Muscle layer of colon (tissue), 2 donors: ENCODE results near the gene PFN2.
"Not testable (repeated sequence)": the region's sequence is repeated elsewhere in the genome, so short reads cannot be mapped to it uniquely, and the experiment has no call there.

Experiments
- H3K27ac ChIP-seq: one replicate; pipeline ENCODE4 v1.7.0; 2013; ENCODE audit warnings: low read depth, mild to moderate bottlenecking, low read length, moderate library complexity
- H3K27me3 ChIP-seq, 2 donors: one replicate each; pipeline ENCODE4 v1.7.0; 2013; ENCODE audit warnings: low read length in 2 of 2, mild to moderate bottlenecking in 2 of 2; ENCODE audit not compliant: insufficient read depth in 2 of 2, control insufficient read depth in 1 of 2
- H3K36me3 ChIP-seq: one replicate; pipeline ENCODE4 v1.7.0; 2013; ENCODE audit warnings: mild to moderate bottlenecking, low read length; ENCODE audit not compliant: insufficient read depth
- H3K4me1 ChIP-seq: one replicate; pipeline ENCODE4 v1.7.0; 2013; ENCODE audit warnings: mild to moderate bottlenecking, low read length; ENCODE audit not compliant: insufficient read depth
- H3K4me3 ChIP-seq, 2 donors: one replicate each; pipeline ENCODE4 v1.7.0; 2013; ENCODE audit warnings: low read length in 2 of 2, low read depth in 1 of 2, mild to moderate bottlenecking in 1 of 2, moderate library complexity in 1 of 2
- H3K9ac ChIP-seq: one replicate; pipeline ENCODE4 v1.7.0; 2013; ENCODE audit warnings: low read length
- H3K9me3 ChIP-seq: one replicate; pipeline ENCODE4 v1.7.0; 2013; ENCODE audit warnings: mild to moderate bottlenecking, low read length
- donor health status: abdominal sarcoma.
- donor health status: Adenocarcinoma of cecum.

PFN2 gene

GRCh38 chr3:149965278-149965677 is 5.4 kb downstream of the PFN2 start:
- Histone ChIP-seq H3K27ac (no peak overlapping the region), H3K4me1 (peaks cover 46% of the 10 kb centered on the region), H3K36me3 (peaks cover 18% of the 10 kb centered on the region), H3K9me3 (no peaks in the 10 kb centered on the region), H3K27me3 (no peaks in the 10 kb centered on the region), H3K9ac (no peak overlapping the region), H3K4me3 (no peak overlapping the region)

GRCh38 chr3:149964291-149964690 is 6.4 kb downstream of the PFN2 start:
- Histone ChIP-seq H3K27ac (no peak overlapping the region), H3K9ac (no peak overlapping the region), H3K4me1 (peaks cover 40% of the 10 kb centered on the region), H3K36me3 (peaks cover 18% of the 10 kb centered on the region), H3K4me3 (no peak overlapping the region), H3K9me3 (no peaks in the 10 kb centered on the region), H3K27me3 (no peaks in the 10 kb centered on the region)

GRCh38 chr3:149963485-149963884 is 7.2 kb downstream of the PFN2 start:
- H3K4me1 ChIP-seq: peaks cover 33% of the 10 kb centered on the region
- no peaks in the 10 kb centered on the region for H3K9me3 ChIP-seq
- no peak overlapping the region for H3K4me3 ChIP-seq
- H3K27ac ChIP-seq: no peak overlapping the region
- H3K27me3 ChIP-seq: no peaks in the 10 kb centered on the region
- no peak overlapping the region for H3K9ac ChIP-seq
- peaks cover 18% of the 10 kb centered on the region for H3K36me3 ChIP-seq

GRCh38 chr3:149959443-149959842 is 11.3 kb downstream of the PFN2 start:
- Histone ChIP-seq H3K9ac (no peak overlapping the region), H3K4me3 (no peak overlapping the region), H3K27ac (no peak overlapping the region), H3K4me1 (peaks cover 12% of the 10 kb centered on the region), H3K9me3 (no peaks in the 10 kb centered on the region), H3K27me3 (no peaks in the 10 kb centered on the region), H3K36me3 (peaks cover 10% of the 10 kb centered on the region)

GRCh38 chr3:149958171-149958796 is 12.4 kb downstream of the PFN2 start:
- Histone ChIP-seq H3K4me3 (no peak overlapping the region), H3K9me3 (no peaks in the 10 kb centered on the region), H3K27ac (no peak overlapping the region), H3K4me1 (peaks cover 6% of the 10 kb centered on the region), H3K27me3 (no peaks in the 10 kb centered on the region), H3K36me3 (peaks cover 7% of the 10 kb centered on the region), H3K9ac (no peak overlapping the region)

GRCh38 chr3:149957361-149958125 is 13.2 kb downstream of the PFN2 start:
- H3K9me3 ChIP-seq: no peaks in the 10 kb centered on the region
- H3K27me3 ChIP-seq: no peaks in the 10 kb centered on the region
- no peak overlapping the region for H3K27ac ChIP-seq
- H3K4me3 ChIP-seq: no peak overlapping the region
- H3K36me3 ChIP-seq: peaks cover 7% of the 10 kb centered on the region
- H3K4me1 ChIP-seq: peaks cover 6% of the 10 kb centered on the region
- H3K9ac ChIP-seq: no peak overlapping the region

- Histone ChIP-seq H3K9me3 (no peaks in the 10 kb centered on the region), H3K4me3 (no peak overlapping the region), H3K27ac (no peak overlapping the region), H3K9ac (no peak overlapping the region), H3K36me3 (peaks cover 4% of the 10 kb centered on the region), H3K4me1 (peaks cover 6% of the 10 kb centered on the region), H3K27me3 (no peaks in the 10 kb centered on the region)
Observed at GRCh38 chr3:149955449-149955848, 15.2 kb downstream of the PFN2 start.

- Histone ChIP-seq H3K9ac (no peak overlapping the region), H3K4me3 (no peak overlapping the region), H3K27me3 (no peaks in the 10 kb centered on the region), H3K4me1 (peaks cover 6% of the 10 kb centered on the region), H3K36me3 (peaks cover 5% of the 10 kb centered on the region), H3K27ac (no peak overlapping the region), H3K9me3 (no peaks in the 10 kb centered on the region)
Observed at GRCh38 chr3:149954812-149955211, 15.9 kb downstream of the PFN2 start.

GRCh38 chr3:149949181-149949580 is 21.5 kb downstream of the PFN2 start:
- H3K4me3 ChIP-seq: no peak overlapping the region
- H3K4me1 ChIP-seq: peaks cover 3% of the 10 kb centered on the region
- no peak overlapping the region for H3K9ac ChIP-seq
- H3K36me3 ChIP-seq: peaks cover 5% of the 10 kb centered on the region
- no peaks in the 10 kb centered on the region for H3K9me3 ChIP-seq
- no peaks in the 10 kb centered on the region for H3K27me3 ChIP-seq
- H3K27ac ChIP-seq: no peak overlapping the region

- H3K9ac ChIP-seq: no peak overlapping the region
- H3K36me3 ChIP-seq: peaks cover 5% of the 10 kb centered on the region
- no peaks in the 10 kb centered on the region for H3K9me3 ChIP-seq
- H3K27ac ChIP-seq: no peak overlapping the region
- no peak overlapping the region for H3K4me3 ChIP-seq
- H3K27me3 ChIP-seq: no peaks in the 10 kb centered on the region
- no peaks in the 10 kb centered on the region for H3K4me1 ChIP-seq
Observed at GRCh38 chr3:149947231-149947630, 23.5 kb downstream of the PFN2 start.

- not testable (repeated sequence) for H3K4me1 ChIP-seq, H3K27me3 ChIP-seq, H3K27ac ChIP-seq, H3K9ac ChIP-seq, H3K9me3 ChIP-seq, H3K36me3 ChIP-seq, H3K4me3 ChIP-seq
Observed at GRCh38 chr3:149943966-149944365, 26.7 kb downstream of the PFN2 start.

- H3K36me3 ChIP-seq: no peaks in the 10 kb centered on the region
- no peaks in the 10 kb centered on the region for H3K4me1 ChIP-seq
- H3K4me3 ChIP-seq: no peak overlapping the region
- no peak overlapping the region for H3K27ac ChIP-seq
- no peak overlapping the region for H3K9ac ChIP-seq
- H3K27me3 ChIP-seq: no peaks in the 10 kb centered on the region
- no peaks in the 10 kb centered on the region for H3K9me3 ChIP-seq
Observed at GRCh38 chr3:149942409-149942808, 28.3 kb downstream of the PFN2 start.
